Stimulated activated CD4-positive, alpha-beta T cell treated with anti-CD3 and anti-CD28 coated beads, Interleukin-2, amount 100 ng/mL, for 24 hours (primary cell): ENCODE measurements around the gene SLC26A1.

Experiments
- DNase-seq, 2 donors: peaks; one replicate each; pipeline ENCODE4 v3.0.0-alpha.2; 2020

The SLC26A1 gene

DNA sequence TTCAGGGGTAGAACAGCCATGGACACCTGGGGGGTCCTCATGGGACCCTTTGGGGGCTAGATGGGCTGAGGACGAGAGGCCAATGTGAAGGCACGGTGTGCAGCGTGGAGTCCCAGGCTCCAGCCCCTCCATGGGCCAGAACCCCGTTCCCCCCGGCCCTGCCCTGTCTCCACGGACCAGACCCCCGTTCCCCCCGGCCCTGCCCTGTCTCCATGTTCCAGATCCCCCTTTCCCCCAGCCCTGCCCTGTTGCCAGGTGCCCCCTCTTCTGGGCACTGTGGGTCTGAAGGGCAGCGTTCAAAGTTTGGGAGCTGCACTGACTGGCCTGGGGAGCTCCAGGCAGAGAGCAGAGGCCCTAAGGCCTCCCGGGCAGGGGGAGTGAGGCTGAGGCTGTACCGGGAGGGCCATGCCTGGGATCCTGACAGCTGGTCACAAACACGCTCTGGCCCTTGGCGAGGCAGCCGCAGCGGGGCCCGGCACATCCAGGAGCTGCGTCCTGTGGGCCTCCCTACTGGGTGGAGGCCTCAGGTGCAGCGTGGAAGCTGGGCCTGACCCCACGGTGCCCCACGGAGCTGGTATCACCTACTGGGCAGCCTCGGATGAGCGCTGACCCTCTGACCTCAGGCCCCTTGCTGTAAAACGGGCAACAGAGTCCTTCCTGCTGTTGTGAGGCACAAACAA is 28.7 kb downstream of the SLC26A1 start:
- DNase-seq, result no peak

DNA sequence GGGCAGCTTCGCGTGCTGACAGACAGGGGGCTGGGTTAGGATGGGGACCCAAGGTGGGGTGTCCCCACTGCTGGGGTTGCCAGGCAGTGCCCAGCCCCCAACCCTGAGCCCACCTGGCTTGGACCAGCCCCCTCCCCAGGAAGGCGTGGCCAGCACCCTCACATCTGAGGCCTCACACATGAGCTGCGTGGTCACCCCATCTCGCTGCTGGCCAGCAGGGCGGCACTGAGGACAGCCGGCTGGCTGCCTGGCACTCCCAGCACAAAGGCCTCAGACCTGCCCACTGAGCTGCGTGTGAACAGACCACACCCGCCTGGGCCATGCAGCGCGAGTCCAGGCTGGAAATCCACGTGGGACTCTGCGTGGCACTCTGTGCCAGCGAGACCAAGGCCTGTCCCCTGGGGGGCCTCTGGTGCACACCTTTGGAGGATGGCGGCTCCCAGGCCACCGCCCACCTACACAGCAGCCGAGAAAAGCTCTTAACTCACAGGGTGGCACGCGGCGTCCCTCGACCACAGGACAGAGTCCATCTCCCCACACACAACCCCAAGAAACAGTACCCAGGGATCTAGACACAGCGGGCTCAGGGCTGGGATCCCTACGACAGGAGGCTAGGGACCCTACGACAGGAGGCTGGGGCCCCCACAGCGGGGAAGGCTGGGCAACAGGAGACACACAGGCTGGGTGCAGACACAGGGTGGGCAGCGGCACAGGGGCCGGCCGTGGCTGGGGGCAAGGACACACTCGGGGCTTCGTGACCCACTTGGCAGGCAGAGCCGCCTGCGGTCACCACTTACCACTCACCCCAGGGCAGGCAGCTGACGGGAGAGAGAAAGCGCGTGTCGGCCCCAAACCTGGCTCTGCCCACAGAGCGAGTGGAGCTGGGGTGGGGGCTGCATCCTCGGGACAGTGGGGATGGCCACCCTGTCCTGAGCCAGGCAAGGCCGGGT is 29.7 kb downstream of the SLC26A1 start:
- DNase-seq, result no peak

DNA sequence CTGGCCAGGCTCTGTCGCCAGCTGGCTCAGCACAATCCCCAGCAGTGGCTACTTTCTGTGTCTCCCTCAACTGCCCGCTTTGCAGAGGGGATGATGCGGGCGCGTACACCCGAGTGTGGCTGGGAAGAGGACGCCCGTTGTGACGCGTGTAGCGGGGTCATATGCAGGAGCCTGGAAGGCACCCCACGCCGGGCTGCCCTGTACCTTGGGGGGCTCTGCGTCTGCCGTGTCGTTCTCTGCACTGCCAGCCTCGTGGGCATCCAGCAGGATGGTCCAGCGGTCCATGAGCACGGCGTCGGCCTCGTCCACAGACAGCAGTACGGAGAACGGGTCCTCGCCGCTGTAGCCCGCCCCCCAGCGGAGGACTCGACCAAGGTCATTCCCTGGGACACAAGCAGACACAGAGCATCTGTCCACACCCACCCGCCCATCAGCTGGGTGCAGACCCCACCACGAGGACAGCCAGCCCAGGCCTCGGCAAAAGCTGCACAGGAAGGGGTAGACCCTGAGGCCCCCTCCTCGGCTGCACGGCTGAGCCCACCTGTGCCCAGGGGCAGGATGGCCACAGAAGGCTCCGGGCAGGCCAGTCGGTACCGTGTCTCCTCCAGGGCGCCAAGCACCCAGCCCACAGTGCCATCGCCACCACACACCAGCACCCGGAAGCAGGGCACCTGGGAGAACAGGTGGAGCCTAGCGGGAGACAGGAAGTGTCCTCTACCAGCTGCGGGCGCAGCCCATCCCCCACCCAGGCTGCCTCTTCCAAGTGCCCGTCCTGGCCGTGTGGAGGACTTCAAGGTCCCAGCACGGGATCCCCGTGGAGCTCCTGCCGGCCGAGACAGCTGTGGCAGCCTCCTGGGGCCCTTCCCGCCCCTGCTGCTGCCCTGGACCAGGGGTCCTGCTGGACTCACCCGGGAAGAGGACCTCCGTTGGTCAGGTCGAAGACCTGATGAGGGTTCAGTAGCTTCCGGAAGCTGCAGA is 30.7 kb downstream of the SLC26A1 start:
- no peak for DNase-seq

DNA sequence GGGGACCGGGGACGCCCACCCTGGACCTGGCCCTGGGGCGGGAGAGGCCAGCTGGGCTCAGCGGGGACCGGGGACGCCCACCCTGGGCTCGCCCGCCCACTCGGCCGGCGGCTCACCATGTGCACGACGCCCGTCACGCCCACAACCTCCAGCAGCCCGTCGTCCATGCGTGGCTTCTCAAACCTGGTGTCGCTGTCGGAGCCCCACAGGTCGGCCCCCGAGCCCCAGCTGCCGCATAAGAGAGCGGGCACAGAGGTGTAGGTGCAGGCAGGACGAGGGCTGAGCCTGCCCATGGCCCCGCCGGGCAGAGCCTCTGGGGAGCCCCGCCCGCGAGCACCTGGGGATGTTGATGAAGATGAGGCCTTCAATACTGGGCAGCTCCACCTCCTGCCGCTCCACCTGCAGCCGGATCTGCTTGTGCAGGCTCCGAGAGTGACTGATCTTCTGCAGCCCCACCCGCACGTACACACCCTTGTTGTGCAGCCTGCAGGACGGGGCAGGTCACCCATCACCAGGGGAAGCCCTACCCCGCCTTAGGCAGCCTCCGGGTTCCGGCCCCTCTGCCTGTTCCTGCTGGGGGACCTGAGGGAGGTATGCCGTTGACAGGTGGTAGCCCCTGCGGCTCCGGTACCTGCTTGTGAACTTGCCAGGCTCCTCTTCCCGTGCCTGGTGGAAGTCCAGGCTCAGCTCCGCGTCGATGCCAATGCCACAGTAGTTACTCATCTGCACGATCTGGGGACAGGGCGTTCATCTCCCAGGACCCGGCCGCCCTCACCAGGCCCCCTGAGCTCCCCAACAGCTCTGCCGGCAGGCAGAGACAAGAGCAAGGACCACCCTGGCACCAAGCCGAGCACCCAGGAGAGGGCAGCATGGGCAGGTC is 31.6 kb downstream of the SLC26A1 start:
- no peak for DNase-seq

DNA sequence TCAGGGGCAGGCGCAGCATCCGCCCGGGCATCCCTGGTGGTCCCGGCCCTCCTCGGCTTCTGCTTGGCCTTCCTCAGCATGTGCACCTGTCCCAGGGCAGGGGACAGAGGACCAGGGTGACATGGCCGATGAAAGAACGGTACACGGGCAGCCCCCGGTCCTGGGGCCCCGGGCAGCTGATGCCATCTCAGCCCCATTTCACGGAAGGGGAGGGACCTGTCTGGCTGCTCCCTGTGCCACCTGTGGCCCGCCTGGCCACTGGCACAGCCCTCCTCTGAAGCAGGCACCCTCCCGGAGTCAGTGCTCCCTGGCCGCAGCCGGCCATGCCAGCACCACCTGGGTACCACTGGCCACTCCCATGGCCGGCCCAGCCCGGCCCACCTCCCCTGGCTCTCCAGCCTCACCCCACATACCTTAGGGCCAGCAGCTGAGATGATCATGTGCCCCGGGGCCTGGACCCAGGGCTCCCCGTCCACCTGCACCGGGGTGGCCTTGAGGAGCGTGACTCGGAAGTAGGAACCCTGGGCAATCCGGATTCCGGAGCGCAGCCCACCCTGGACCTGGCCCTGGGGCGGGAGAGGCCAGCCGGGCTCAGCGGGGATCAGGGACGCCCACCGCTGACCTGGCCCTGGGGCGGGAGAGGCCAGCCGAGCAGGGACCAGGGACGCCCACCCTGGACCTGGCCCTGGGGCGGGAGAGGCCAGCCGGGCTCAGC is 32.4 kb downstream of the SLC26A1 start:
- no peak for DNase-seq

DNA sequence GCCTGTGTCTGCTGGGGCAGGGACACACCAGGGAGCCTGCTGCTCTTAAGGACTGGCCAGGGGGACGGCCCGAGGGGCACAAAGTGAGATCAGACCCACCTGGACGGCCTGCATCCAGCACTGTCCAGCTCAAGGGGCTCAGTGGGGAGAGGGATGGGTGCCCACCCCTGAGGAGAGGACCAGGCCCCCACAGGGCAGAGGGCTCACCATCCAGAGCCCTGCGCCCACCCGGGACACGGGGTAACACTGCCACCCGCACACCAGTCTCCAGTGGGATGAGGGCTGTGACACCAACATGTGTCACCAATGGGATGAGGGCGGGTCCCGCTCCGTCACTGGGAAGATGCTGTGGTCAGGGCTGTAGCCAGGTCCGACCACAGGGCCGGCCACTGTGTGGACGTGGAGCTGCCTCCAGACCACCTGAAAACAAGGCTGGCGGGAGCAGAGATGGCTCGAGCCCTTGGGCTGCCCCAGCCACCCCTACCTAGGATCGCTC is 33.0 kb downstream of the SLC26A1 start:
- no peak for DNase-seq

DNA sequence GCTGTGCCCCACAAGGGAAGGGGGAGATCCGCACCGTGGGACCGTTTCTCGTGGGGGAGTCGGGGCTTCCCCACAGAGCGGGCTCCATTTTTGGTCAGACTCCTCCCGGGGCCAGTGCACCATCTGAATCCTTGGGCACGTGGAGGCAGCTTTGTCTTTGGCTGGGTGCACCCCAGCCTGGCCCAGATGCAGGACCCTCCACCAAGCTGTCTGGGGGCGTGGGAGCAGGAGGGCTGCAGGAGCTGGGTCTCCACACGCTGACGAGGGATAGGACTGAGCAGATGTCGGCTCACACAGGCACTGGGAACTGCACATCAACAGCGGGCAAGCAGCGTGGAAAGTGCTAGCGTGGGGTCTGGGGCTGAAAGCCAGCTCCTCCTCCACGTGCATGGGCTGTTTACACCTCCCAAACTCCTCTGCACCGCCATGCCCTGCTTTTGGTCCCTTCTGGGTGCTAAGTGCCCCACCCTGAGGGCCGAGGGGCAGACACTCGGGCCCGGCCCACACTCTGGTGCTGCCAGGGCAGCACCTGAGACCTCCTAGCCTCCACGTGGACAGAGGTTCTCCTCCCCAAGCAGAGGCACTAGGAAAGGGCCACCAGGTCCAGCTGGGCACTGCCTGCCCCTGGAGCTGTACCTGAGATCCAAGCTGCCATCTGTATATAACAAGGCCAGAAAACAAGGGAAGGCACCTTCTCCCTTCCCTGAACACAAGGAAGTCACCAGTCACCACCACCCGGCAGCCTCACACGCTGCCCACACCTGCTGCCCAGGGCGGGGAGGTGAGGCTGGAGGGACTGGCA is 33.7 kb downstream of the SLC26A1 start:
- no peak for DNase-seq

DNA sequence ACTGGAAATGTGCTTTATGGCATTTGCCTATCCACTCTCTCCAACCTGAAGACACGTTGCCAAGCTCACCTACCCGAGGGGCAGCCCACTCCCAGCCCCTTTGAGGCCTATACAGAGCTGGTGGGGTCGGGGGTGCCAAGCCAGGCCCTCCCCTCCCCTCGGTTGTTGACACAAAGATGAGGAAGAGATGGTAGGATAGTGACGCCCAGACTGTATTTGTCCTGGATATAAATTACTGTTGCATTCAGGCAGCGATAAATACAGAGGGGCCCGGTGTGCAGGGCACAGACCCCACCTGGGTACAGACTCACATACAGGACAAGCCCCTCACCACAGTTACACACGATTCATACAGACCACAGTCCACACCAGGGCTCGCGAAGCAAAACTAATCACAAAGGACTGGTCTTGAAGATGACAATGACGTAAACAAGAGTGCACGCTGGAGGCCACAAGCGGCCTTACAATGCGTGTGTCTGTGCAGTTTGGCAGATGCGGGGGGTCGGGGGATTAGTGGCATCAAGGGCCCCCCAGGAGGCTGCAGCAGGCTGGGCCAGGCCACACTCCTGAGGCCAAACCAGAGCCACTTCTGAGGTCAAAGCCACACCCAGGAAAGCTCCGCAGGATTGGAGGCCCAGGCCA is 34.4 kb downstream of the SLC26A1 start:
- no peak for DNase-seq

DNA sequence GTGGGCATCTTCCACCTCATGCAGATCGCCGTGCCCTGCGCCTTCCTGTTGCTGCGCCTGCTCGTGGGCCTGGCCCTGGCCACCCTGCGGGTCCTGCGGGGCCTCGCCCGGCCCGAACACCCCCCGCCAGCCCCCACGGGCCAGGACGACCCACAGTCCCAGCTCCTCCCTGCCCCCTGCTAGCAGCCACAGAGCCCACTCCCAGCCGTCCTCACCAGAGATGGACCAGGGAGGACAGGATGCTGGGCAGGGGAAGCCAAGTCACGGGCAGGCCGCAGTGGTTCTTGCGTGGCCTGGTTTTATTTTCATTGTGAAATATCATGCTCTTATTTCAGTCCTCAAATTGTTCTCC is 34.9 kb downstream of the SLC26A1 start:
- DNase-seq, result no peak

DNA sequence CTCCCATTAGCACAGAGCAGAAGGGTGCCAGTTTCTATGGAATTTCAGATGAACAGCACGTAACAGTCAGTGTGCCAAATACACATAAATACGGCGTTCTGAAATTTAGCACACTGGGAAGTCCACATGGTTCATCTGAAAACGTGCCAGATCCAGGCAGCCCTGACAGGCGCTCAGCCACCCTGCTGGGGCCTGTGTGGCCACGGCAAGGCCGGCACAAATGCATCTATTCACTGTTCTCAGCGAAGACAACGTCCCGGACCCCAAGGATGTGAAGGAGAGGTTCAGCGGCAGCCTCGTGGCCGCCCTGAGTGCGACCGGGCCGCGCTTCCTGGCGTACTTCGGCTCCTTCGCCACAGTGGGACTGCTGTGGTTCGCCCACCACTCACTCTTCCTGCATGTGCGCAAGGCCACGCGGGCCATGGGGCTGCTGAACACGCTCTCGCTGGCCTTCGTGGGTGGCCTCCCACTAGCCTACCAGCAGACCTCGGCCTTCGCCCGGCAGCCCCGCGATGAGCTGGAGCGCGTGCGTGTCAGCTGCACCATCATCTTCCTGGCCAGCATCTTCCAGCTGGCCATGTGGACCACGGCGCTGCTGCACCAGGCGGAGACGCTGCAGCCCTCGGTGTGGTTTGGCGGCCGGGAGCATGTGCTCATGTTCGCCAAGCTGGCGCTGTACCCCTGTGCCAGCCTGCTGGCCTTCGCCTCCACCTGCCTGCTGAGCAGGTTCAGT is 35.5 kb downstream of the SLC26A1 start:
- no peak for DNase-seq

DNA sequence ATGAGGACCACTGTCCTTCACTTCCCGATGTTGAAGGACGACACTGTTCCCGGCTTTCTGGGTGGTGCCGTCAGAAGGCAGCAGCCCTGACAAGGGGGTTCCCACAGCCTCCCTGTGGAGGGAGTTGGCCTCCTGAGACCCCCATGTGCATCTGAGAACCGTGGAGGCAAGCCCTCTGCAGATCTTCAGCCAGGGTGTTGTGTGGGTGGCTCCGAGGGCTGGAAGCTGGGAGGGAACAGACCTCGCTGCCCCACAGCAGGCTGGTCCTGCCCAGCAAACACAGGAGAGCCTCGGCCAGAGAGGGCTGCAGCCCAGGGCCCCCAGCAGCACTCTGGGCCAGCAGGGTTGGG is 36.0 kb downstream of the SLC26A1 start:
- DNase-seq, result no peak

DNA sequence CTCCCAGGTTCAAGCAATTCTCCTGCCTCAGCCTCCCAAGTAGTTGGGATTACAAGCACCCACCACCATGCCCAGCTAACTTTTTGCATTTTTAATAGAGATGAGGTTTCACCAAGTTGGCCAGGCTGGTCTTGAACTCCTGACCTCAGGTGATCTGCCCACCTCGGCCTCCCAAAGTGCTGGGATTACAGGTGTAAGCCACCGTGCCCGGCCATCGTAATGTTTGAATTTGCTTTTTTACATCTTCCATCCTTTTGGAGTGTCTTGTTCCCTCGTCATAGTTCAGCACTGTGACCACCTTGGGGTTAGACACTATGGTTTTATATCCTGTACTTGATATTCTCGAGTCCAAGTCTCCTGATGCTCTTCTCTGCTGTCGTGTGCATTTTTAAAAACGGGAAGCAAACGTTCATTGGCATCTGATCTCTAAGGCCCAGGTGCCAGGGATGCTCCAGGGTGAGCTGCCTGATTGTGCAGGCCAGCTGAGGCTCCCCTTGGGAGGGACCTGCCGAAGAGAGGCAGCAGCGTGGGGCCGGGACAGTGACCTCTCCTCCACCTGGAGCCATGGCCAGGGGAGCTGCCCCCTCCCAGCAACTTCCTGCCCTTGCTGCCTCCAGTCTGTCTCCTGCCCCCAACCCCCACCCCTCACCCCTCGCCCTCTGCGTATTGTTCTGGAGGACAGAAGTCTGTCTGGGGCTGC is 36.5 kb downstream of the SLC26A1 start:
- no peak for DNase-seq

DNA sequence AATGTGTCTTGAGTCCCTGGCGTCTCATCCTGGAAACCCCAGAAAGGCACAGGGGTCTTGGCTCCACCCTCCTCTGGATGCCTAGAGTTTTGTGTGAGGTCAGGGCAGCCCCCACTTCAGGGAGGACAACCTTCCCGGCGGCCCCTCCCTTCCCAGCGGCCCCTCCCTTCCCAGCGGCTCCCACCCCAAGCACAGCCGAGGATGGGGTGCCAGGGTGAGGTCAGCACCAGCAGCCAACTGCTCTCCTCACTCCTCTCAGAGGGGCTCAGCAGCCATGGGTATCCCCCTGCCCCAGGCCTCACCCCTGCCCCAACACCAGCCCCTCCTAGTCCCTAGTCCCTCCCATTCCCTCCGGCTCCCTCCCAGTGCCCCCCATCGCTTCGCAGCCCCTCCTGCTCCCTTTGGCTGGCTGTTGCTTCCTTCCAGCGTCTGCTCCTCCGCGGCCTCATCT is 37.2 kb downstream of the SLC26A1 start:
- no peak for DNase-seq

DNA sequence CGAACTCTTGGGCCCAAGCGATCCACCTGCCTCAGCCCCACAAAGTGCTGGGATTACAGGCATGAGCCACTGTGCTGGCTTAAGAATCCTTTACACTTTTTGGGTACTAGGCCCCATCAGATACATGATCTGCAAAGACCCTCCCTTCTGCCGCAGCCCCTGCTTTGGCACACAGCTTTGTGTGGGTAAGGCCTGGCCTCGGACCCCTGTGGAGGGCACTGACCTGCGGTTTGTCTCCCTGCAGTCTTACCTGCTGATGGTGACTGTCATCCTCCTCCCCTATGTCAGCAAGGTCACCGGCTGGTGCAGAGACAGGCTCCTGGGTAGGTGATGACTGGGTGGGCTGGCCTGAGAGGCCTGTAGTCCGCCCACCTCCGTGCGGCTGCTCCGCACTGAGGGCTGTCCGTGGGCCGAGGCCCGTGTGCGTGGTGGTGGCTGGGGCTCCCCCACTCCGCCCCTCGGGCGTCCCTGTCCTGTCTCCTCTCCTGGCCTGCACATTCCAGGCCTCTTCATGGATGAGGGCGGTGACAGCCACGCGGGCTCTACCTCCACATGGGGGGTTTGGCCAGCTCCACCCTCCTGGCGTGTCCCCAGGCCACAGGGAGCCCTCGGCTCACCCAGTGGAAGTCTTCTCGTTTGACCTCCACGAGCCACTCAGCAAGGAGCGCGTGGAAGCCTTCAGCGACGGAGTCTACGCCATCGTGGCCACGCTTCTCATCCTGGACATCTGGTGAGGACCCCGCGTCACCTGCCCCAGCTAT is 37.9 kb downstream of the SLC26A1 start:
- no peak for DNase-seq

DNA sequence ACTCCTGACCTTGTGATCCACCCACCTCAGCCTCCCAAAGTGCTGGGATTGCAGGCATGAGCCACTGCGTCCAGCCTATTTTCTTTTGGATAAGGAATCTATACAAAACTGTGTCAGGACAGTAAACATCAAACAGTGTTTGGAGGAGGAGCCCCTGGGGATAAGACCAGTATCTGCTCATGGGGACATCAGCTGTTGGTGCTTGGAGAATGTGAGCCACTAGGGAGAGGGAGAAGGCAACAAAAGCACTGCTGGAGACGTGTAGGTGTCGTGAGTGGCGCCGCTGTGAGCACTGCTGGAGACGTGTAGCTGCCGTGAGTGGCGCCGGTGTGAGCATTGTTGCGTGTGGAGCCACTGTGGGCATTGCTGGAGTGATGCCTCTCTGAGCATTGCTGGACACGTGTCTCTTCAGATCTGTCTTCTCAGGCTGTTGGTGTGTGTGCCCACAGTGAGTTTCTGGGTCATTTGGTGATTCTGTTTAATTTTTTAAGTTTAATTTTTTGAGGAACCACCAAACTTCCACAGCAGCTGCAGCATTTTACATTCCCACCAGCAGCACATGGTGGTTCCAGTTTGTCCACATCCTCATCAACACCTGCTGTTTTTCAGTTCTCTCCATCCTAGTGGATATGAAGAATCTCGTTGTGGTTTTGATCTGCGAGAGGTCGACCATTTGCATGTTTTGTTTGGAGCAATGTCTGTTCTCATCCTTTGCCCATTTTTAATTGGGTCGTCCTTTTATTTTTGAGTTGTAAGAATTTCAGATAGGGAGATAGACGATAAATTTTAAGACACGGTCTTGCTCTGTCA is 38.8 kb downstream of the SLC26A1 start:
- no peak for DNase-seq

DNA sequence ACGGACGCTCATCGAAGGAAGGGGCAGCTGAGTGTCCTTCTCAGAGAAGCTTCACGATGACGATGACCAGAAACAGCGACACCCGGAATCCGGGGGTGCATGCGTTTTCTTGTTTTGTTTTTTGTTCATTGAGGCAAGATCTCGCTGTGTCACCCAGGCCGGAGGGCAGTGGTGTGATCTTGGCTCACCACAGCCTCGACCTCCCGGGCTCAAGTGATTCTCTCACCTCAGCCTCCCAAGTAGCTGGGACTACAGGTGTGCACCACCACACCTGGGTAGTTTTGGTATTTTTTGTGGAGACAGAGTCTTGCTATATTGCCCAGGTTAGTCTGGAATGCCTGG is 39.7 kb downstream of the SLC26A1 start:
- no peak for DNase-seq
